Caco-2 (cell line): ENCODE results near the gene CYP2W1. TPM values are rescaled to one million over a fixed set of nuclear protein-coding genes. Genes with fewer than 3 reads are reported as not detected.
A peak's percentile ranks its signal among the peaks of the same experiment; 100 is the strongest.

Source experiments
- BruUV-seq: library from RNA; stranded (reverse); fragments of 400-500 nt; replicated peaks from 2 replicates; lab custom pipeline; 2021; lab: Mats Ljungman, UMichigan
- CTCF ChIA-PET: fragments of 300-600 bp; sonication (Branson Sonifier 250); formaldehyde crosslinking; loops from one replicate; lab custom pipeline; 2022; ENCODE audit warnings: antibody characterized with exemption; lab: Charles Lee
- POLR2A ChIA-PET: fragments of 300-600 bp; sonication (Branson Sonifier 250); formaldehyde crosslinking; loops from one replicate; lab custom pipeline; 2022; ENCODE audit warnings: antibody characterized with exemption; lab: Charles Lee
- DNase-seq, 2 experiments: peaks; one replicate each; pipeline versions ENCODE4 v3.0.0 to v3.0.0-alpha.2; 2020 to 2022
- H3K27me3 ChIP-seq: replicated peaks from 2 replicates; pipeline ENCODE4 v1.6.0; 2011; ENCODE audit warnings: low read length; ENCODE audit not compliant: control insufficient read depth, insufficient read depth
- H3K36me3 ChIP-seq: 2 replicates; pipeline ENCODE4 v1.5.1; 2011; ENCODE audit warnings: low read length; ENCODE audit not compliant: control insufficient read depth, insufficient read depth
- H3K4me1 ChIP-seq: fragments of 250-450 bp; sonication (Bioruptor Pico); 2 replicates; pipeline ENCODE4 v1.5.1; 2020; ENCODE audit warnings: mild to moderate bottlenecking
- H3K4me3 ChIP-seq: 2 replicates; pipeline ENCODE4 v1.5.1; 2011; ENCODE audit warnings: low read depth, mild to moderate bottlenecking, control low read depth, low read length
- H3K9me3 ChIP-seq: fragments of 250-450 bp; sonication (Bioruptor Pico); 2 replicates; pipeline ENCODE4 v1.5.1; 2020; ENCODE audit warnings: mild to moderate bottlenecking, moderate library complexity
- H3K27ac Mint-ChIP-seq: one replicate; pipeline ENCODE4 v1.8.0; 2022; ENCODE audit warnings: mixed read lengths; ENCODE audit not compliant: unreplicated experiment
- H3K27me3 Mint-ChIP-seq: one replicate; pipeline ENCODE4 v1.8.0; 2022; ENCODE audit warnings: mixed read lengths; ENCODE audit not compliant: insufficient read depth, unreplicated experiment
- H3K36me3 Mint-ChIP-seq: one replicate; pipeline ENCODE4 v1.8.0; 2022; ENCODE audit warnings: mild to moderate bottlenecking, mixed read lengths; ENCODE audit not compliant: insufficient read depth, unreplicated experiment
- H3K4me1 Mint-ChIP-seq: one replicate; pipeline ENCODE4 v1.8.0; 2022; ENCODE audit warnings: low read depth, mixed read lengths; ENCODE audit not compliant: unreplicated experiment
- H3K4me3 Mint-ChIP-seq: one replicate; pipeline ENCODE4 v1.8.0; 2022; ENCODE audit warnings: mild to moderate bottlenecking, moderate library complexity, mixed read lengths; ENCODE audit not compliant: unreplicated experiment
- H3K9me3 Mint-ChIP-seq: one replicate; pipeline ENCODE4 v1.8.0; 2022; ENCODE audit warnings: mixed read lengths; ENCODE audit not compliant: unreplicated experiment
- intact Hi-C: fragments of 100-400 bp; cut with micrococcal nuclease; formaldehyde crosslinking; loops from one replicate; pipeline ENCODE4 v1.10.0; 2022; ENCODE audit not compliant: unreplicated experiment
- total RNA-seq: library from RNA; stranded (reverse); gene quantifications from 2 replicates; pipeline ENCODE4 v1.2.3, GENCODE V29; 2022
- TF ChIP-seq, protein P1 (sequence below), 2 experiments: fragments of 200-600 bp in 1 of 2; IDR thresholded peaks; 1 replicate in 1 of 2; 2 replicates in 1 of 2; pipeline versions ENCODE4 v1.5.1 to v1.8.0; 2011 to 2022; ENCODE audit warnings: antibody characterized with exemption in 1 of 2, control low read depth in 1 of 2, inconsistent platforms in 1 of 2, low read depth in 1 of 2, low read length in 1 of 2, mild to moderate bottlenecking in 1 of 2, moderate library complexity in 1 of 2; ENCODE audit not compliant: insufficient read depth in 1 of 2, severe bottlenecking in 1 of 2, unreplicated experiment in 1 of 2

Gene CYP2W1
- total RNA-seq, 1 experiment from 2014 or later, result 24.0 TPM

DNA sequence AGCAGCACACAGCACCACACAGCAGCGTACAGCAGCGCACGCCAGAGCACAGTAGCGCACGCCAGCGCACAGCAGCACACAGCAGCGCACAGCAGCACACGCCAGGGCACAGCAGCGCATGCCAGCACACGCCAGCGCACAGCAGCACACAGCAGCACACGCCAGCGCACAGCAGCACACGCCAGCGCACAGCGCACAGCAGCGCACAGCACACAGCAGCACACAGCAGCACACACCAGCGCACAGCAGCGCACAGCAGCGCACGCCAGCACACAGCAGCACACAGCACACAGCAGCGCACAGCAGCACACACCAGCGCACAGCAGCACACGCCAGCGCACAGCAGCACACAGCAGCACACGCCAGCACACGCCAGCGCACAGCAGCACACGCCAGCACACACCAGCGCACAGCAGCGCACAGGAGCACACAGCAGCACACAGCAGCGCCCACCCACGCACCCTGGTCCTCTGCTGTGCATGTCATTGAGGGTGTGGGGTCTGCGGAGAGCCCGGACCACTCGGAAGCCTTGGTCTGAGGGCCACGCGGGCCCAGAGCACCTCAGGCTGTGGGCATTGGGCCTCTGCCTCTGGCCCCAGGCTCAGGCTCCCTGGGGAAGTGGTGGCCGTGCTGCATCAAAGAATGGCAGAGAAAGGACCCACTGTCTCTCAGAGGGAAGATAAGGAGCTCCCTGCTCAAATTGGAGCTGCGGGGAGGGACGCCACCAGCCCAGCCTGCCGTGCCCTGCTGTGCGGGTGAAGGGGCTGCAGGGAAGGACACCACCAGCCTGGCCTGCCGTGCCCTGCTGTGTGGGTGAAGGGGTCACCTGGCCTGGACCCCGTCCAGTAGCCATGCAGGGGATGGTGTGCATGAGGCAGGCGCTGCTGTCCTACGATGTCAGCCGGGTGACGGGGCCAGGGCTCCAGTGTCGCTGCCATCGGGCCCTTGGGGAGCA lies 33.9 kb downstream of the CYP2W1 start:
- no peak overlapping the region for H3K4me3 ChIP-seq
- no peaks in the 10 kb centered on the region for H3K9me3 ChIP-seq
- Mint-ChIP-seq H3K27me3 (no peaks in the 10 kb centered on the region), H3K36me3 (peaks cover 24% of the 10 kb centered on the region), H3K27ac (no peak overlapping the region), H3K9me3 (no peaks in the 10 kb centered on the region), H3K4me1 (no peaks in the 10 kb centered on the region), H3K4me3 (no peak overlapping the region)
- CTCF ChIA-PET, result no interaction called here
- BruUV-seq, result no TSS peak
- TF ChIP-seq, protein P1, sequence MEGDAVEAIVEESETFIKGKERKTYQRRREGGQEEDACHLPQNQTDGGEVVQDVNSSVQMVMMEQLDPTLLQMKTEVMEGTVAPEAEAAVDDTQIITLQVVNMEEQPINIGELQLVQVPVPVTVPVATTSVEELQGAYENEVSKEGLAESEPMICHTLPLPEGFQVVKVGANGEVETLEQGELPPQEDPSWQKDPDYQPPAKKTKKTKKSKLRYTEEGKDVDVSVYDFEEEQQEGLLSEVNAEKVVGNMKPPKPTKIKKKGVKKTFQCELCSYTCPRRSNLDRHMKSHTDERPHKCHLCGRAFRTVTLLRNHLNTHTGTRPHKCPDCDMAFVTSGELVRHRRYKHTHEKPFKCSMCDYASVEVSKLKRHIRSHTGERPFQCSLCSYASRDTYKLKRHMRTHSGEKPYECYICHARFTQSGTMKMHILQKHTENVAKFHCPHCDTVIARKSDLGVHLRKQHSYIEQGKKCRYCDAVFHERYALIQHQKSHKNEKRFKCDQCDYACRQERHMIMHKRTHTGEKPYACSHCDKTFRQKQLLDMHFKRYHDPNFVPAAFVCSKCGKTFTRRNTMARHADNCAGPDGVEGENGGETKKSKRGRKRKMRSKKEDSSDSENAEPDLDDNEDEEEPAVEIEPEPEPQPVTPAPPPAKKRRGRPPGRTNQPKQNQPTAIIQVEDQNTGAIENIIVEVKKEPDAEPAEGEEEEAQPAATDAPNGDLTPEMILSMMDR (IDR thresholded peaks at IDR 0.05; ENCODE audit: insufficient read depth in 1 of 2, low read depth in 1 of 2, low read length in 1 of 2, severe bottlenecking in 1 of 2, unreplicated experiment in 1 of 2), result no peak
- H3K36me3 ChIP-seq, result no peaks in the 10 kb centered on the region
- H3K4me1 ChIP-seq, result peaks cover 10% of the 10 kb centered on the region; the same call in 1 of the 2 replicates
- intact Hi-C loops, result no loop called here
- DNase-seq, result no peak
- H3K27me3 ChIP-seq, result no peaks in the 10 kb centered on the region
- POLR2A ChIA-PET, result no interaction called here

DNA sequence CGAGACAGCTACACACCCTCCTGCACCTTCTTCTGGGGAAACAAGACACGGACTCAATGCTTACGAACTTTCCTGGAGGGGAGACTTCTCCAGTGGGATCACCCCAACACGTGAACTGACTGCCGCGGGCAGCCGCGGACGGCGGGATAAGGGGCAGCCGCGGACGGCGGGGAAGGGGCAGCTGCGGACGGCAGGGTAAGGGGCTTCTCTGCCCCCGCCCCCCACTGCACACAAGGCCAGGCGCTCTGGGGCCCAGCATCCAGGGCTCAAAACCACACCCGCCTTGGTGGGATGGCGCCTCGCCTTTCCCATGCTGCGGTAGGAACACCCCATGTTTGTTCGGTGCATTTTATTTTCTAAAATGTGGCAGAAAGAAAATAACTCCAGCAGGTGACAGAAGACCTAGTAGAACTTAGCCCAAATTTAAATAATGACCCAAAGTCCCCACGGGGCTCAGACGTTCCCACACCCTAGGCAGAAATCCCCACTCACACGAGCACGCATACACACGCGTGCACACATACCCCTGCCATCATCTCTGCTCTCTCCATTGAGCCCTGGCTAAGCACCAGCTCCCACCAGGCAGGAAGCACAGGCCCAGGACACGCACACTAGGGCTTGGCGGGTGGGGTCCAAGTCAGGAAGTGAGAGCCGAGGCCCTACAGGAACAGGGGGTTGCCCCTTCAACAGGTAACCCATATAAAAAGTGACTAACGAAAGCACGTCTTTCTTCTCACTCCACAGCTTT lies 34.8 kb downstream of the CYP2W1 start:
- no peaks in the 10 kb centered on the region for H3K27me3 Mint-ChIP-seq
- no peaks in the 10 kb centered on the region for H3K36me3 ChIP-seq
- intact Hi-C loops, result no loop called here
- no peaks in the 10 kb centered on the region for H3K27me3 ChIP-seq
- CTCF ChIA-PET, result no interaction called here
- TF ChIP-seq, protein P1 (IDR thresholded peaks at IDR 0.05; ENCODE audit: insufficient read depth in 1 of 2, low read depth in 1 of 2, low read length in 1 of 2, severe bottlenecking in 1 of 2, unreplicated experiment in 1 of 2), result no peak
- no peak overlapping the region for H3K4me3 Mint-ChIP-seq
- H3K27ac Mint-ChIP-seq, result peak overlapping the region; percentile 59
- DNase-seq, result no peak
- POLR2A ChIA-PET, result no interaction called here
- no peaks in the 10 kb centered on the region for H3K9me3 Mint-ChIP-seq
- peaks cover 23% of the 10 kb centered on the region for H3K36me3 Mint-ChIP-seq
- H3K9me3 ChIP-seq, result no peaks in the 10 kb centered on the region
- H3K4me3 ChIP-seq, result no peak overlapping the region
- H3K4me1 ChIP-seq, result peaks cover 10% of the 10 kb centered on the region; the same call in 1 of the 2 replicates
- H3K4me1 Mint-ChIP-seq, result no peaks in the 10 kb centered on the region
- no TSS peak for BruUV-seq

DNA sequence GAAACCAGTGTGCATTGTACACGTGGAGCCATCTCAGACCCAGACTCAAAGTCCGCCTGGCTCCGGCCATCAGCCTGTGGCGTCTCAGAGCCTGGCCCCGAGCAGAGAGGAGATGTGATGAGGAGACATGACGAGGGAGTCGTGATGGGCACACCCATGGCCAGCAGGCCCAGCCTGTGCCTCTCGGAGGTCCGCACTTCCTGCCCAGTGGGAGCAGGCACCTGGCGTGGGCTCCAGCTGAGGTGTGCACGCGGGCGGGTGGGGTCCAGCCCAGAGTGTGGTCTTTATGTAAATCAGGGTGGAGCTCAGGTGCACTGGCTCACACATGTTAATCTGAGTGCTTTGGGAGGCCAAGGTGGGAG lies 35.3 kb downstream of the CYP2W1 start:
- TF ChIP-seq, protein P1 (IDR thresholded peaks at IDR 0.05; ENCODE audit: insufficient read depth in 1 of 2, low read depth in 1 of 2, low read length in 1 of 2, severe bottlenecking in 1 of 2, unreplicated experiment in 1 of 2), result no peak
- intact Hi-C loops, result no loop called here
- Mint-ChIP-seq H3K4me3 (no peak overlapping the region), H3K4me1 (no peaks in the 10 kb centered on the region), H3K9me3 (no peaks in the 10 kb centered on the region), H3K27ac (peak overlapping the region; percentile 59), H3K27me3 (no peaks in the 10 kb centered on the region), H3K36me3 (peaks cover 26% of the 10 kb centered on the region)
- DNase-seq, result no peak
- CTCF ChIA-PET, result no interaction called here
- no TSS peak for BruUV-seq
- POLR2A ChIA-PET, result no interaction called here
- no peak overlapping the region for H3K4me3 ChIP-seq
- no peaks in the 10 kb centered on the region for H3K27me3 ChIP-seq
- H3K4me1 ChIP-seq, result peaks cover 10% of the 10 kb centered on the region; the same call in 1 of the 2 replicates
- no peaks in the 10 kb centered on the region for H3K9me3 ChIP-seq
- no peaks in the 10 kb centered on the region for H3K36me3 ChIP-seq
